ENCODE measurements around the gene GCFC2. TPM values are rescaled to one million over a fixed set of nuclear protein-coding genes. Genes with fewer than 3 reads are reported as not detected.
A peak's percentile ranks its signal among the peaks of the same experiment; 100 is the strongest.
"Not testable (repeated sequence)": the region's sequence is repeated elsewhere in the genome, so short reads cannot be mapped to it uniquely, and the experiment has no call there.

GCFC2 gene
- total RNA-seq, 1 donor from 2014 or later, result 8.8 TPM

GRCh38 chr2:75688196-75688595 lies 22.5 kb downstream of the GCFC2 start:
- DNase-seq (ENCODE audit: low spot score), result no peak
- intact Hi-C loops (cut with DNase I), result no loop called here

DNA sequence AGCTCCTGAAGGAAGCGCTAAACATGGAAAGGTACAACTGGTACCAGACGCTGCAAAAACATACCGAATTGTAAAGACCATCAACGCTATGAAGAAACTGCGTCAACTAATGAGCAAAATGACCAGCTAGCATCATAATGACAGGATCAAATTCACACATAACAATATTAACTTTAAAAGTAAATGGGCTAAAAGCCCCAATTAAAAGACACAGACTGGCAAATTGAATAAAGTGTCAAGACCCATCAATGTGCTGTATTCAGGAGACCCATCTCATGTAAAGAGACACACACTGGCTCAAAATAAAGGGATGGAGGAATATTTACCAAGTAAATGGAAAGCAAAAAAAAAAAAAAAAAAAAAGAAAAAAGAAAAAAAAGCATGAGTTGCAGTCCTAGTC lies 27.3 kb downstream of the GCFC2 start:
- DNase-seq (ENCODE audit: low spot score); intact Hi-C loops (cut with DNase I): not testable (repeated sequence)

DNA sequence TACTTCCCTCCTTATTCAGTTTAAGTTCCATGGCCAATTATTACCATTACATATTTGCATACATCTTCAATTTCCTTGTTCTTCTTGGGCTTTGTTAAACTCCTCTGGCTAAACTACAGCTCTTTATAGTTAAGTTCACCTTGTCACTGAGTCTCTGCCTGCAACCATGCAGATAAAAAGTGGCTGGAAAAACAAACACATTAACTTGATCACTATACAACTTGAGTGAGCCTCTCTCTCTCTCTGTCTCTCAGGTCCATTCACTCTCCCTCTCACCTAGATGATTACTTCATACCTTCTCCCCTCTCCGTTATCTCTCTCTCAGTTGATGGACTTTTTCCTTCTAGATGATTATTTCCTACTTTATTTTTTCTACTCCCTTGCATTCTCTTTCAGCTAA lies 30.3 kb downstream of the GCFC2 start:
- DNase-seq (ENCODE audit: low spot score), result no peak
- intact Hi-C loops (cut with DNase I), result no loop called here

DNA sequence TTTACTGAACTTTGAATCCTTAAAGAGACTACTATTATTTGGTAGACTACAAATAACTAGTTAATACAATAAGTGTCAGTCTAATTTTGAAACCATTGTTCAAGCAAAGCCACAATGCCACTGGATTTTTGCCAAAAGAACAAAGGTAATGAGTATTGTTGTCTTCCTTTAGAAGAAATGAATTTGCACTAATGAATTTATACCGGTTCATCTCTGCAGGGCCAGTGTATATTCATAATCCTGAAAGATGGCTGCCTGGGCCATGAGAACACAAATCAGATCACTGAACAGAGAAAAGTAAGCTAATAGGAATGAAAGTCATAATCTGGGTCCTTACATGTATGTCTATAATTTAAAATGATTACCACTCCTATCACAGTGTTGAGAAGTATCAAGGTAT lies 31.2 kb downstream of the GCFC2 start:
- no peak for DNase-seq (ENCODE audit: low spot score)
- intact Hi-C loops (cut with DNase I), result loop anchor here (5.0 kb wide), 1 partner anchor 37 kb away; no protein-coding TSS in a partner anchor

GRCh38 chr2:75676464-75676863 lies 34.3 kb downstream of the GCFC2 start:
- no peak for DNase-seq (ENCODE audit: low spot score)
- intact Hi-C loops (cut with DNase I), result loop anchor here (5.0 kb wide), 1 partner anchor 34 kb away; no protein-coding TSS in a partner anchor

- intact Hi-C loops (cut with DNase I), result loop anchor here (5.0 kb wide), 1 partner anchor 34 kb away; no protein-coding TSS in a partner anchor
- DNase-seq (ENCODE audit: low spot score), result no peak
Observed at GRCh38 chr2:75675908-75676307, 34.8 kb downstream of the GCFC2 start.

DNA sequence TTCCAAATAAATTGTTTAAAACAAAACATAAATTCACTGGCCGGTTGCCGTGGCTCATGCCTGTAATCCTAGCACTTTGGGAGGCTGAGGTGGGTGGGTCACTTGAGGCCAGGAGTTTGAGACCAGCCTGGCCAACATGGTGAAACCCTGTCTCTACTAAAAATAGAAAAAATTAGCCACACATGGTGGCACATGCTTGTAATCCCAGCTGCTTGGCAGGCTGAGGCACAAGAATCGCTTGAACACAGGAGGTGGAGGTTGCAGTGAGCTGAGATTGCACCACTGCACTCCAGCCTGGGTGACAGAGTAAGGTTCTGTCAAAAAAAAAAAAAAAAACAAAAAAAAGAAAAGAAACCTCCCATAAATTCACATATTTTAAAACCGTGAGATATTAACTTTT lies 35.3 kb downstream of the GCFC2 start:
- not testable (repeated sequence) for DNase-seq (ENCODE audit: low spot score)
- intact Hi-C loops (cut with DNase I), result loop anchor here (5.0 kb wide), 1 partner anchor 33 kb away; no protein-coding TSS in a partner anchor

- DNase-seq (ENCODE audit: low spot score), result no peak
- intact Hi-C loops (cut with DNase I), result no loop called here
Observed at GRCh38 chr2:75667884-75668283, 42.8 kb downstream of the GCFC2 start.

DNA sequence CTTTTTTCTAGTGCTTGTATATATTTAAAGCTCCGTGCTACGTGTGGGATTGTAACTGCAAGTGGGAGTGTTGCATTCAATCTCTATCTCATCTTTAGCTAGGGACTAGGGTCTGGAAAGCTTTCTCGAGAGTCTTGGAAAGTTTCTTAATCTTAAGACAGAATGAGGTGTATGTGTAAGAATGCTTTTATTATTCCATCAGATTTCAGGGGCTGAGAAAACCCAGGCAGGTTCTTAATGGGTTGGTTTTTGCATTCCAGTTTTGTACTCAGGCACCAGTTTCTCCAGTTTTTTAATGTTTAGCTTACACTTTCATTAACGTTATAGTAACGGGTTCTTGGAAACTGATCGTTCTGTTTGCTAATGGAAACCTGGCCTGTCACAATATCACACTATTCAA lies 43.8 kb downstream of the GCFC2 start:
- intact Hi-C loops (cut with DNase I), result no loop called here
- no peak for DNase-seq (ENCODE audit: low spot score)

GRCh38 chr2:75657798-75658197 lies 52.9 kb downstream of the GCFC2 start:
- no peak for DNase-seq (ENCODE audit: low spot score)
- intact Hi-C loops (cut with DNase I), result no loop called here

DNA sequence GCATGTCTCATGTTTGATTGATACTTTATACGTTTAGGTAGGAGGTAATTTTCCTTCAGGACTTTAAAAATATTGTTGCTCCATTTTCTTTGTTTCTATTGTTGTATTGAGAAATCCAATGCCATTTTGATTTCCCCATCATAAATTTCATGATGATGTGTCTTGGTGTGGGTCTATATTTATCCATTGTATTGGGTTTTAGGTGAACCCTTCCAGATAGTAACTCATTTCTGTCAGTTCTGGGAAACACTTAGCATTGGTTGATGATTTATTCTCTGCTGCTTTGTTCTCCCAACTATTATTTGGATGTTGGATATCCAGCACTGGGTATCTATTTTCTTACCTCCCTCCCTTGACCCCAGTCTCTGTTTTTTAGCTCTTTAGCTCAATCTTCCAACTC lies 54.2 kb downstream of the GCFC2 start:
- intact Hi-C loops (cut with DNase I), result no loop called here
- no peak for DNase-seq (ENCODE audit: low spot score)

GRCh38 chr2:75655861-75656260 lies 54.9 kb downstream of the GCFC2 start:
- no peak for DNase-seq (ENCODE audit: low spot score)
- intact Hi-C loops (cut with DNase I), result no loop called here

DNA sequence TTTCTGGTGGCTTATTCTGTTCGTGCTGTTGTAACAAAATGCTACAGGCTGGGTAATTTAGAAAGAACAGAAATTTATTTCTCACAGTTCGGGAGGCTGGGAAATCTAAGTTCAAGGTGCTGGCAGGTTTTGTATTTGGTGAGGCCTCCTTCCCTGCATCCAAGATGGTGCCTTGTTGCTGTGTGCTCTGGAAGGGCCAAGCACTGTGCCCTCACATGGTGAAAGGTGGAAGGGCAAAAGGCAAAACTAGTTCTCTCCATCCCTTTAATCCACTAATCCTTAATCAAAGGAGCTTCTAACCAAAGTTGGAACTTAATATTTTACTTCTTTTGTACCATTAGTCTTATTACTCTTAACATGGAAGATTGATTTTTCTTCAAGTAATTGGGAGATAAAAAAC lies 56.7 kb downstream of the GCFC2 start:
- intact Hi-C loops (cut with DNase I), result no loop called here

DNA sequence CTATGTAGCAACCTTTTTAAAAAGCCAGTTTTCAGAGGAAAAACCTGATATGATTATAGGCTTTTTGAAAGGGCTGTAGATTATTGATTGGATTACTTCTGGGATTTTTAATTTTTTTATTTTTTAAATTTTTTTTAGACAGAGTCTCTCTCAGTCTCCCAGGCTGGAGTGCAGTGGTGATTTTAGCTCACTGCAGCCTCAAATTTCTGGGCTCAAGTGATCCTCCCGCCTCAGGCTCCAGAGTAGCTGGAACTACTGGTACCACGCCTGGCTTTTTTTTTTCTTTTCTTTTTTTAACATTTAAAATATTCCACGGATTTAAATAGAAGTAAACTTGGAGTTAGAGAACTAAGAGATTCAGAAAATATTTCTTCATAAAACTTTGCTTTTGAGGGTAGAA lies 62.9 kb downstream of the GCFC2 start:
- DNase-seq (ENCODE audit: low spot score), result no peak
- intact Hi-C loops (cut with DNase I), result no loop called here

More for the DNA sequence above, 56.7 kb downstream of the GCFC2 start:
- no peak for DNase-seq (ENCODE audit: low spot score)

- intact Hi-C loops (cut with DNase I), result no loop called here
Observed at GRCh38 chr2:75646583-75647425, 63.9 kb downstream of the GCFC2 start, which contains the start of gene MRPL19. Gene MRPL19, plus strand, starts transcription at chr2:75646783. Its CDS starts 25 bp downstream, at chr2:75646808.

DNA sequence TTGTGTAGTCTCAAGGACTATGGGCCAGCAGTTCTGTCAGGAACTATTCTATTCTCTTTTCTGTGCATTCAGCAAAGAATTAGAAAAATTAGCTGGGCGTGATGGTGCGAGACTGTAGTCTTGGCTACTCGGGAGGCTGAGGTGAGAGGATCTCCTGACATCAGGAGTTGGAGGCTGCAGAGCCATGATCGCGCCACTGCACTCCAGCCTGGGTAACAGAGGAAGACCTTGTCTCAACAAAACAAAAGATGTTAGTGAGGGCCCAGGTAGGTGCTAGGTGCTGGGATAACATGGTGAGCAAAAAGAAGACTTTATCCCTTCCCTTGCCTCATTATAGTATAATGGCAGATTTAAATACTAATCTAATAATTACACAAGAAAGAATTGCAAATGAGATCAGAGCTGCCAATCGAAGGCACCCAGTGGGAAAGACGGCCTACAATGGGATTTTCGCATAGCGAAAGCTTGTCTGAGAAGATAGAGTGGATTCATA lies 64.6 kb downstream of the GCFC2 start:
- intact Hi-C loops (cut with DNase I), result no loop called here
- no peak for DNase-seq (ENCODE audit: low spot score)

More at GRCh38 chr2:75646583-75647425, 63.9 kb downstream of the GCFC2 start, which contains the start of gene MRPL19:
- DNase-seq (ENCODE audit: low spot score), result peak; percentile 93

- no peak for DNase-seq (ENCODE audit: low spot score)
- intact Hi-C loops (cut with DNase I), result no loop called here
Observed at GRCh38 chr2:75645643-75646042, 65.1 kb downstream of the GCFC2 start.

DNA sequence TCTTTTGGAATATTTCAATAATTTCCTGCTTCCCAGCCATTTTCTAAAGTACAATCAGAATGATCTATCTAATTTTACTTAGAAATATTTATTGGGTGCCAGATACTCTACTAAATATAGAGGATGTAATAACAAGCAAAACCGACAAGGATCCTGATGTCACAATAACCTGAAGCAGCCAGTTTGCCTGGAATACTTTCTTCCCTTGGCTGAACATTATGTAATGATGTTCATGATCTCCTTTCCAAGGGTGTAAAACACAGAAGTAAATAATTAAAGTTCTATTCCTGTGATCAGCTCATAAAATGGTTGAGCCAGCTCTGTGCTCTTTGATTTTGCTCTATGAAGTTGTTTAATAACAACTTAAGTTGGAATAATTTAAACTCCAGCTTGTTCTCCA lies 66.7 kb downstream of the GCFC2 start:
- intact Hi-C loops (cut with DNase I), result loop anchor here (5.0 kb wide), 1 partner anchor 33 kb away; no protein-coding TSS in a partner anchor
- no peak for DNase-seq (ENCODE audit: low spot score)

- intact Hi-C loops (cut with DNase I), result loop anchor here (5.0 kb wide), 1 partner anchor 36 kb away; no protein-coding TSS in a partner anchor
- no peak for DNase-seq (ENCODE audit: low spot score)
Observed at GRCh38 chr2:75641587-75641986, 69.1 kb downstream of the GCFC2 start.

- DNase-seq (ENCODE audit: low spot score), result no peak
- intact Hi-C loops (cut with DNase I), result loop anchor here (5.0 kb wide), 1 partner anchor 37 kb away; no protein-coding TSS in a partner anchor
Observed at GRCh38 chr2:75640621-75641121, 70.0 kb downstream of the GCFC2 start.

DNA sequence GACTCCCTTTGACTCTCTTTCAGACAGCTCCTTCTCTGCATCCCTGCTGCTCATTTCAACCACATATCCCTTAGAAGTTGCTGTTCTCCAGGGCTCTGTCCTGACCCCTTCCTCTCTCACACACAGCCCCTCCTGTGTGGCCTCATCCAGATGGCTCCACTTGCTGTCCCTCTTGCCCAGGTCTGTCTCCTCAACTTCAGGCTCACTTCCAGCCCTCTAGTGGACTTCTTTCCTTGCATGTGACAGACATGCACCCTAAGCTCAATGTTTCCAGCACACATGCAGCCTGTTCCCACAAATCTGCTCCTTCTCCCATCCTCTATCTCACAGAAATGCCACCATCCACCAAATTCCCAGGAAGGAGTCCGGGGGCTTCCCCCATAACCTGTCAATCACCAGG lies 73.1 kb downstream of the GCFC2 start:
- DNase-seq (ENCODE audit: low spot score), result no peak
- intact Hi-C loops (cut with DNase I), result no loop called here

Measured in cardiac septum (tissue), 1 donor.